Effector CD4-positive, alpha-beta T cell (primary cell): ENCODE data around the gene CCBE1.
"Not testable (repeated sequence)": the region's sequence is repeated elsewhere in the genome, so short reads cannot be mapped to it uniquely, and the experiment has no call there.

Experiments used
- DNase-seq: peaks from one replicate; pipeline ENCODE4 v3.0.0-alpha.2; 2020

Gene CCBE1

DNA sequence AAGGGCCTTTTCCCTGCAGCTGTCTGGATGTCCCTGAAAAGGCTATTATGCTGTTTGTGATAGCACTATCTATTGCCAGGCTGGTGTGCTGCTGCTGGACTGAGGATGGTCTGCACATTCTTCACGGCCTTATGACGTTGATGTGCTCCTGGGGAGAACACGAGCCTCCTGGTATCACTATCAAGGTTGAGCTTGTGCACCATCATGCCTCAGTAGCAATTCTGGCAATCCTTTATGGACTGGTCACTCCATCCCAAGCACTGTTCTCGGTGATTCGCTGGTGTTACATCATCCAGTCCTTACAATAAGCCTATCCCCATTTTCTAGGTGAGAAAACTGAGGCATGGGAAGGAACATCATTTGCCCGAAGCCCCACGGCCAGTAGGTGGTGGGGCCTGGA, 18.2 kb upstream of the CCBE1 start:
- no peak for DNase-seq

DNA sequence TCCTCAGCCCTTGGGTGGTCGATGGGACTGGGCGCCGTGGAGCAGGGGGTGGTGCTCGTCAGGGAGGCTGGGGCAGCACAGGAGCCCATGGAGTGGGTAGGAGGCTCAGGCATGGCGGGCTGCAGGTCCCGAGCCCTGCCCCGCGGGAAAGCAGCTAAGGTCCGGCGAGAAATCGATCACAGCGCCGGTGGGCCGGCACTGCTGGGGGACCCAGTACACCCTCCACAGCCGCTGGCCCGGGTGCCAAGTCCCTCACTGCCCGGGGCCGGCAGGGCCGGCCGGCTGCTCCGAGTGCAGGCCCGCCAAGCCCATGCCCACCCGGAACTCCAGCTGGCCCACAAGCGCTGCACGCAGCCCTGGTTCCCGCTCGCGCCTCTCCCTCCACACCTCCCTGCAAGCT, 16.9 kb upstream of the CCBE1 start:
- DNase-seq, result not testable (repeated sequence)

DNA sequence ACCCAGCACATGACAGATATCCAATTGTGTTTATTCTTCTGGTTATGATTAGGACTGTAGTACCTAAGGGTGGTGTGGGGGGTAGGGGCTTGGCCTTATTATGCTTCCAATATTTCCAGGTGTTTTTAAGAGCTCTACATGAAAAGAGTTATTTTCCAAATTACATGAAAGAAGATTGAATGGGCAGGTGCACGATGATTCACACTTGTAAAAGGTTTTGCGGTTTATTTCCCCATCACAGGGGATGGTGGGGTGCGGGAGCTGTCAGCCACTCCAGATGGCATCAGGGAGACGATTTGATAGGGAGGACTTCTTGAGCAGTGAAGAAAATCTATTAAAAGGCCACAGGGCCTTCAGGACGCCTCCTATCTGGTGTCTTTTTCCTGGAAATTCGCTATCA, 15.1 kb upstream of the CCBE1 start:
- DNase-seq, result no peak

DNA sequence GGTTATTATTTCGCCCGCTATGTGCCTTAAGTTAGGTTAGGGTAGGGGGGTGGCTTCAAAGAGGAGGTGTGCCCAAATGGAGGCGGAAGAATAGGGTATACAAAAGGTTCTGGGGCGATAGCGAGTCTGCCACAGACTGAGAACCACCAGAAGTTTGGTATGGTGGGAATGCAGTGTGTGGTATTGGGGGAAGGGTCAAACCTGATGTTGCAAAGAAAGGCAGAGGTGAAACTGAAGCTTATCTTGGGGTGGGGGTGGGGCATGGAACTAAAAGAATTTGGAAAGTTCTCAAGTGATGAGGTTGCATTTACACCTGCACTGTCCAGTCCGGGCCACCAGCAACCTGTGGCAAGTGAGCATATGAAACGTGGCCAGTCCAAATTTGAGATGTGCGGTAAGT, 11.8 kb upstream of the CCBE1 start:
- no peak for DNase-seq

DNA sequence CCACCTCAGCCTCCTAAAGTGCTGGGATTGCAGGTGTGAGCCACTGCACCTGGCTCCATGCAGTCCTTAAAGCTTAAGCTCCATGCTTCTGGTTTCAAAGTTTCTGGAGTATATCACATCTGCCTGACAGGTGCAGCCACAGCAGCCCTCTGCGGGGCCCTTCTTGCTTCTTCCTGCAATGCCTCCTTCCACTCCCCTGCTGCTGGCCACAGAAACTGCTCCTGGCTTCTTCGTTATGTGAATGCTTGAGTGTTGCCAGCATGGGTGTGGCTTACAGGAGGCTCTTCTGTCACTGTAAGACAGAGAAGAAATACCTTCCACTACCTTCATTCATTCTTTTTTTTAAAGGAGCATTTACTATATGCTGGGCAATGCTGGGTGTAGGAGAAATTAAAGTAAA, 10.1 kb upstream of the CCBE1 start:
- no peak for DNase-seq

DNA sequence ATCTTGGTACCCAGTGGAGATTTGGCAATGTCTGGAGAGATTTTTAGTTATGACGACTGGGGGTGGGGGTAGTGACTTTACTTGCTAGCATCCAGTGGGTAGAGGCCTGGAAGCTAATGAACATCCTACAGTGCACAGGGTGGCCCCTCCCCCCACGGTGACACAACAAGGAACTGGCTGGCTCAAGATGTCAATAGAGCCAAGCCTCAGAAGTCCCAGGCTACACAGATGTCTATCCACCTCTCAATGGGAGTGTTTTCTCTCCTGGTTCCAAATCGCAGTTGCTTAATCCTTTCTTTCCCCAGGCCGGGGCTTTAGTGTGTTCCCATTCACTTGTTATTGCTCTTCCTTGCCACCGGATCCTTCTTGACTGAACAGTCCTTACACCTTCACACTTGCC, 9.3 kb upstream of the CCBE1 start:
- no peak for DNase-seq

DNA sequence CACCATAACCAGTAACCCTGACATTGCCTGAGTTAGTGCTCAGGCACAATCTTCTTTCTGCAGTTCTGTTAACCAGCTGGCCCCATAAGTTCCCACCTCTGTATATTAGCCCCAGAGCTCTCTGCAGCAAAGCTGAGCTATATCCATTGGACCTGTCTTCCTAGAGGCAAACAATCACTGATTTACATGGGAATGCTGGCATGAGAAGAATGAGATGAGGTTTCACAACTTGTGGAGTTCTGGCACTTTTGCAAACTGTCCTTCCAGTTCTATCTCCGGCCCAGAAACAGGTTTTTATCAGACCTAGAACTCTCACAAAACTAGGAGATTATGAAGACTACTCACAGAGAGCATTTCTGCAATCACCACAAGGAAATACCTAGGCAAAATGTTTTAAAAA, 7.9 kb upstream of the CCBE1 start:
- no peak for DNase-seq

DNA sequence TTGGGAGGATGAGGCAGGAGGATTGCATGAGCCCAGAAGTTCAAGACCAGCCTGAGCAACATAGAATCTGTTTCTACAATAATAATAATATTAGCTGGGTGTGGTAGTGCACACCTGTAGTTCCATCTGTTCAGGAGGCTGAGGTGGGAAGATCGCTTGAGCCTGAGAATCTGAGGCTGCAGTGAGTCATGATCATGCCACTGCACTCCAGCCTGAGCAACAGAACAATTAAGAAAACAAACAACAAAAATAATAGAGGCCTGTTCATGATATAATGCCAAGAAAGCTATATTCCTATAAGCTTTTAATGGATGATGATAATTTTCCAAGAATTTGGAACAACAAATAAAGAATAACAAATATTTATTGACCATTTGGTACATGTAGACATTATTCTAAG, 6.9 kb upstream of the CCBE1 start:
- no peak for DNase-seq

DNA sequence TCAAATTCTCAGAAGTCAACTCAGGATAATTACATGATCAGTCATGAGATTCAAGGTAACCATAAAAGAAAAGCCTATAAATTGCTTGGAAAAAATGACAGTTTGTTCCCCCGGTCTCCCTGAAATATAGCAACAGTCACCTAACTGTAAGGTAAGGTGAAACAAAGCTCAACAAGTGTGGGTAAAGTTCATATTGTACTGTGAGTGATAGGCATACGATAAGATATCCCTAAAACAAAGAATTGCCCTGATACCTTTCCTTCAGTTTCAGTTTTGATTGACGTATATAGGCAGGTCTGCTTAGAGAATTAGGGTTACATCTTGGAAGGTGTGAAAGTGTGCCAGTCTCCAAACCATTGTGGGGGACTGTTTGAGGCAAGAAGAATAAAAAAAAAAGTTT, 4.0 kb upstream of the CCBE1 start:
- DNase-seq, result no peak

DNA sequence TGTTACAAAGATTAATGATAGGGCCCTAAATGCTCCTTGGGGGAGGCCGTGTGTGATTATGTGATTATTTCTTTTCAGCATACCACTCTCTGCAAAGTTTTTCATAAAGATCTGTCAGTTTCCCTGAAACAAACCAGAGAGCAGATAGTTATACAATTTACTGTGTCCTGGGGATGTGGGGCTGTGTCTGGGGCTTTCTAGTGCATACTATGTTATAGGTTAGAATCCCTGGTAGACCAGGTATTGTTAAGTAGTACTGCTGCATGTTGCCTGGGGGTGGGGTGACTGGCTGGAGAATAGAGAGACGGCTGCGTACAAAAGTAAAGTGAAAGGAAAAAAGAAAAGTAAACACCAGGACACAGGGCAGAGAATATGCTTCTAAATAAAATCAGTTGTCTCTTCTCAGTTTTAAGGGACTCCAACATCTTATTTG, 3.3 kb upstream of the CCBE1 start:
- DNase-seq, result no peak

DNA sequence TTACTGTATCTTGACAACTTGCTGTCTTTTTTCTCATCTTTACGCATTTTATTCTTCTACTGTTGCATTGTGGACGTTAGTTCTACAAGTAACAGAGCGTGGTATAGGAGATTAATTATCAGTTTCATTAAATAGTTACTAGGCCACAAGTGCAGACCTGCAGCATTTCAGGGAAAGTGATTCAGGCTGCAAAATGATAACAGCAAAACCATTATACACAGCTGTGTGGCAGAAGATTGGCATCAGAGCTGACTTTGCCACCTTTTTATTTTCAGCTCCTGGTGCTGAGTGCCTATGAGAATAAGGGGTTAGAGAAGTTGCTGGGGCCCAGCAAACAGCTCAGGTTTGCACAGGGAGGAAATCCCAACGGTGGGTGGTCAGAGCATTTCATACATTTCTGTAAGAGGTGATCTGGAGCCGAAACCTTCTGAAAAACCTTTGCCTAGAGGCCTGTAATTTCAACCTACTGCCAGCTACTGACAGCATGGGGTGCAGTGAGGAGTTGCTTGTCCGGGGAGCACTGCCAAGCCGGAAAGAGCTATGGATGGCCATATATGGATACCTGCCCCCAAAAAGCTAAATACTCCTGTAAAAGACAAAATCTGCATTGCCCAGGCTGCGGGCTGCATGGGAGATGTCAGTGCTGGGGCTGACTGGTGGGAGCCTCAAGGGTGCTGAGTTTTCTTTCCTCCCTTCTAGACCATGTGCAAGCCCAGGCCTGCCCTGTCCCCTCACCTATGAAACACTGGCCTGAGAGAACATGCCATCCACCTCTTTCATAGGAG, 2.7 kb upstream of the CCBE1 start:
- DNase-seq, result no peak

DNA sequence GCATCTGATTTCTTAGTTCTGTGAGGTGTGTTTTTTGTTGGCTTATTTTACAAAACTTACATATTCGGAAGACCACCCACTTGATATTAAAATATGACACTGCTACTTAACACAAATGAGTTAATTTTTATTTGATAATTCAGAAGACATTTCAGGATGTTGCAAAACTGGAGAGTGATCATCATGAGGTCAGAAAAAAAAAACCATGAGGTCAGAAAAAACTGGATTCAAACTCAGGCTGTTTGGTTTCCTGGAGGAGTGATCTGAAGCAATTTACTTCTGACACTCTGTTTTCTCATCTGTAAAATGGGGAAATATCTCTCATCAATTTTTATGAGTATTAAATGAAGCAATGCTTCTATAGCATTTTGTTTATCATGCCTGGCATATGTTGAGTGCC, 1.8 kb upstream of the CCBE1 start:
- DNase-seq, result no peak

DNA sequence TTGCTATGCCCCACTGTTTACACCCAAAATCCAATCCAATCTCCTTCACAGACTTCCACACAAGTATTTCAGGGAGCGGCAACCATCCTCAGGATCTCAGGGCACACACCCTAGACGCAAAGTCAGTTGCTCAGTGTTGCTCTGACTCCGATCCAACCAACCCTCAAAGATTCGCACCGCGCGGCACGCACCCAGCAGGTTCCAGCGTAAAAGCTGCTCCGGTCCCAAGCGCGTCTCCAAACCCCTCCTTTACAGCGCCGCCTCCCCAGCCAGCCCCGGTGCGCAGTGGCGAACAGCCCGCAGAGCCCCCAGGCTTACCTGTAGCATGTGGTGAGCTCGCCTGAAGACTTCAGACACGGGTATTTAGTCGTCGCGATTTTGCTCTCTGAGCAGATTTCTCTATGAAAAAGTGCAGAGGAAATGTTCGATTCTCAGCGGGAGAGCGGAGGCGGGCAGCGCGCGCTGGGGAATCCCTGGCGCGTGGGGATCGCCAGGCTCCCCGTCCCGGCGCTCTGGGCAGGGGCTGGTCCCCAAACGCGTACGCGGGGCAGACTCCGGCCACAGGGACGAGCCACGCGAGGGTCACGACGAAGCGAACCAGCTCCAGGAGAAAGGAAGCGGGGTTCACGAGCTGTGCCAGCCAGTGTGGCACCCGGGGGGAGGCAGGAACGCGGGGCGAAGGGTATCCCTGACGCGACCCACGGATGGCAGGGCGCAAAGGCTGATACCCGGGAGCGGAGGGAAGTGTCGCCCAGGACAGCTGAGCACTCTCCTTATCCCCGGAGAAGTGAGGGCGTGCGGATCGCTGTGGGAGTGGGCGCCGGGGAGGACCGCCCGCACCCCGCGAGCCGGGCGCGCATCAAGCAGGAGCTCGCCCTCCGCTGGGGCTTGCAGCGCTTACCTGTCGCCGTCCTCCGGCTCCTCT, 650 bp downstream of the CCBE1 start:
- no peak for DNase-seq

DNA sequence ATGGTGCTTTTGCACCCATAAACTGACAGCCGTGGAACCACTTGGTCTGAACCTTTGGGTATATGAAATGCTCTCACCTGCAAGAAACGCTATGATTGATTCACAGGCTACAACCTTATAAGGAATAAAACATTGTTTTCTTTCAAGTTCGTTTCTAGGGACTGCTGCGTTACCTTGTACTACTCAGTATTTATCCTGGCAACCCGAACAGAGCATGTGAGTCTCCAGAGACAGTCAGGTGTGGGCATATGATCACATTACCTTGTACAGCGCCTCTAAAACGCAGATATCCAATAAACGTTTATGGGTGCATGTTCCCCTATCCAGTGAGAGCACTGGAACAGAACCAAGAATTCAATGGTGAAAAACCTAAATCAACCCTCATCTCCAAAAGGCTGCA, 1.7 kb downstream of the CCBE1 start:
- no peak for DNase-seq

DNA sequence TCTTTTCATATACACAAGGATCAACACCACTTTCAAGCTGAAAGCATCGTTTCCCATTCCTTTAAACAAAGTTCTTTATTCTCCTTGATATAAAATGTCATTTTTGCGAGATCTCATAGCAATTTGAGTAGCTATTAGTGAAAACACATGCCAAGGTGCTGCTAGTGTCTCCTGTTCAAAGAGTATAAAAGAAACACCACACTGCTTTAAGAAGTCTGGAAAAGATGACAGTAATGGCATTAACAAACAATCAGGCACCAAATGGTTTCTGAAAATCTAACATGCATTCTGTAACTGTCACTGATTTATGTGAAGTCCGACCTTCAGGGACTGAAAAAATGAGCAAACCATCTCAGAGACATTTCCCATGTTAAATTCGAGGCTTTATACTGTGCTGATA, 2.4 kb downstream of the CCBE1 start:
- DNase-seq, result no peak

DNA sequence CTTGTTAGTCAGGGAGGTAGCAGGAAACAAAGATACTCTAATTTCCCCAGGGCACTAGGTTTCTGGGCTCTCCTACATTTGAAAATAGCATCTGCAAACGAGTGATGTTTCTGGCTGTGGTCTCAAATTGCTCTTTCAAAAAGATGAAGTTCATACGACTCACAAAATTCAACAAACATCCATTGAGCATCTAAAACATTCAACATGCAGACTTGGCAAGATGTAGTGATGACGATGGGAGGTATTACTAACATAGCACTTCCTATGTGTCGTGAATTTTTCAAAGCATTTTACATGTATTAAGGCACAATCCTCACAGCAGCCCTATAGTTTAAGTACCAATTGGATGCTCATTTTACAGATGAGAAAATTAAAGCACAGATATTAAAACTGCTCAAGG, 5.2 kb downstream of the CCBE1 start:
- DNase-seq, result no peak

DNA sequence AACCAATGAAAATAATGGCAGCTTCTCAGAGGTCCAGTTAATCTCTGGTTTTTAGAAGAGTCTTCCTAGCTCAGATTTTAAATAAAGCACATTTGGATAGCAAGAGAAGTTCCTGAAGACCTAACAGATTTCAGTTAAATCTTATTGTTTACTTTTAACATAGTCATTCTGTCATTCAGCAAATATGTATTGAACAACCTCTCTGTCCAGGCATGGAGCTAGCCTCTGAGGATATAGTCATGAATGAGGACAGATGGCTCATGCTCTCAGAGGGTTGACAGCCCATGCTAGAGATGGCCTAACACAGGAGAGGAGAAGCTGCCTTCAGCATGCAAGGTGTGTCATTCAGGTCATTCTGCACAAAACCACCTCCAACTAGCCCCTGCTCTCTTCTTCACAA, 6.2 kb downstream of the CCBE1 start:
- DNase-seq, result no peak

DNA sequence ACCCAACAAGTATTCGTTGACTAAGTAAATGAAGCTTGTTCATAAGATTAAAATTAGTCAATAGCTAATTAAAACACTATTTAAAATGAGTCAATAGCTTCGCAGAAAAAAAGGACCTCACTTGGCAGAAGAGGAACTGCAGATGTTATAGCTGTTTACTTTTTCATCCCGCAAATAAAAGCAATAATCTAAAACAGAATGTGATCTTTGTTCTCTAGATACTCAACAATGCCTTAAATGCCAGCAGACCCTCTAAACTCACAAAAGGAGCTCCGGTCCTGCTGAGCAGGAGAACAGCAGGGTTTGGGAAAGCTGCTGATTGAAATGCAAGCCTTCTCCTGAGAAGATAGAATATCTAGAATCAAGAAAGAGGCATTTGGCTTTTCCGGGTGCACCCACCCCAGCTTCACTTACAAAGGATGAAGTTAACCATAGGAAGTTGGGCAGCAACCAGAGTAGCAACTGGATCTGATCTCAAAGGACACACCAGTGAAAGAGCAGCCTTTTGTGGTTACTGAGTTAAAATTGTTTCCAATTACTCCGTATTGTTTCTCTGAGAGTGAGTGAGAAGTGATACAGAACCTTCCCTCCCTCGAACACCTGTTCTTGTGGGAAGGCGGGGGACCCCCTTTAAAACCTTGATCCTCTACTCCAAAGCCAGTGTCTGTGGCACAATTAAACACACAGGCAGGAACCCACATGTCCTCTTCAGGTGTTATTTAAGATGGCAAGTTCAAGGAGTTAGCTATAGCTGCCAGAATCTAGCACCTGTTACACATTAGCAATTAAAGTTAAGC, 6.8 kb downstream of the CCBE1 start:
- no peak for DNase-seq

DNA sequence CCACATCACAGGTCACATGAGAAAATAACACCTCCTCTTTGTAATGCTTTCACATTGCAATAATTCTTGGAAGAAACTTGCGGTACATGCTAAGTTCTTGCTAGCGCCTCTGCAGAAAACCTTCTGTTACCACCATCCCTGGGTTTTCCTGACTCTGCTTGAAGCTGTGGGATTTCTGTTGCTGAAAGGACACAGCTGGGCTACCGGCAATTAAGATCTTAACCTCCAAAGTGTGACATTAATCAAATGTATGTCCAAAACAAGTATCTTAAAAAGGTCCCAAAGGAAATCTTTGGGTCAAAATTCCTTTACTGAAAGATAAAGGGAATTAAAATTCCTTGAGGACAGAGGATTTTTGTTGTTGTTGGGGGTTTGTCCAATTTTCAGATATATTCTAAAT, 7.5 kb downstream of the CCBE1 start:
- no peak for DNase-seq

DNA sequence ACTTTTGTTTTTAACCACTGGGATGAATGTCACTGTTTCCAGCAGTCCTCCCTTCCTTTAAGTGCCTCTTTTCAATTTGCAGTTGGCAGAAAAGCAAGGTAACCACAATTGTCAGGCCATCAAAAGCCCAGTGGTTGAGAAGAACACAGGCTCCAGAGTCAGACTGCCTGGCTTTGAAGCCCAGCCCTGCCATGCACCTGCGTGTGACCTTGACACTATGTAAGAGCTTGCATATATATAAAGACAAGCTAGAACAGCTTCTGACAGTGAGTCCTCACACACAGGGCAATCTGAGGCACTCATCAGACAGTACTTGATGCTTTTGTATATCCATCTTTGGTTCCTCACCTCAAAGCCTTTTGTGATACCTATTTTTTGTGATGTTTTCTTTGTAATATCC, 11.0 kb downstream of the CCBE1 start:
- DNase-seq, result no peak

DNA sequence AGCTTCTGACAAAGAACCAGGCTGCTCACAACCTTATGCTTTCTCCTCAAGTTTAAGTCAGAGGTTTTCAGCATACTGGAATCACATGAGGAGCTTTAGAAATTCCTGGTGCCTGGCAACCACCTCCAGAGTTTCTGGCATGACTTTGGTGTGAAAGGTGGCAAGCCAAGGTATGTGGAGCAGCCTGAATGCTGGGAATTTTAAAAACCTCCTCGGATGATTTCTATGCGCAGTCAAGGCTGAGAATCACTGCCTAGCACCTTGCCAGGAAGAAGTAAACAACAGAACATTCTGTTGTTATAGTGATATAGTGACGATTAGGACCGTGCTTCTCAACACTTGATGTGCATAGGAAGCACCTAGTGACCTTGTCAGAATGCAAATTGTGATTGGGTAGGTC, 11.7 kb downstream of the CCBE1 start:
- no peak for DNase-seq

DNA sequence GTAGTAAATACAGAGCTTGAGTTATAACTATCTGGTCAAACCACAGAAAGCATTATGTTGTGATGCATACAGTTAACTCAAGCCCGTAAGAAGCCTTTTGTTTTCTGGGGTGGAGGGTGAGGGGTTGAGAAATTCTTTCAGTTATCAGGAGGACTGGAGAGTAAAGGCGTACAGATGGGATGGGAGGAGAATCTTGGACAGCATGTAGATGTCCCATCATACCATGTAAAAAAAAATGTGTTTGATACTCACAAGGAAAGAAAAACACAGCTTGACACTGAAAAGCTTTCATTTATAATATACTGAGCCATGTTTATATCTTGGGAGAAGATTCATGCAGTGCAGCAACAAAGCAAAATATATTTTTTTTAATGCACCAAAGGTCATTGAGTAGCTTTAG, 12.4 kb downstream of the CCBE1 start:
- DNase-seq, result no peak

DNA sequence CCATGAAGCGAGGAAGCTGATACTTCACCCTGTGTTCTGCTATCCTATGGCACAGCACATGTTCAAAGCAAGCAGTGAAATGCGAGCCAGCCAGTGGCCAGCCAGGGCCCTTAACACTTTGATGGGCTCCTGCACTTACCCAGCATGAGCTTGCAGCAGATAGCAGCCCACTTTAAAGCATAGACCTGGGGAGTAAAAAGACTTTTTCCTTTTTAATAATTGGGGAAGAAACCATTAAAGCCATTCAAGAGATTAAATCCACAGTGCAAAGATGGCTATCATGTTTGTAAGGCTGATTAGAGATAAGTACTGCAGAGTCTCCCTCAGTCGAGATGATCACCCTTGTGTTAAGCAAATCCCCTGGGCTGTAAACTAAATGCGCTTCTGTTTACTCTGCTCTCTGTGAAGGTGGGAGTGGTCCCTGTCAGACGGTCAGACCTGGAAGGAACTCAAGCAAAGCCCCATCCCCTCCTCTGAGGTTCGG, 15.7 kb downstream of the CCBE1 start:
- no peak for DNase-seq
